Measurements from ENCODE around the gene RAMP3.

GRCh38 chr7:45220846-45221618, 63.4 kb downstream of the RAMP3 start:
- TF ChIP-seq POLR2AphosphoS5 (IDR thresholded peaks at IDR 0.05; ENCODE audit: low read length) = no peak
- TF ChIP-seq EZH2 (IDR thresholded peaks at IDR 0.05; ENCODE audit: borderline replicate concordance, control insufficient read depth, low read depth, low read length) = no peak
- no peak for TF ChIP-seq CBX5 (IDR thresholded peaks at IDR 0.05; ENCODE audit: low read depth)
- TF ChIP-seq ATF3 (IDR thresholded peaks at IDR 0.05; ENCODE audit: borderline replicate concordance, extremely low read depth, low read depth, low read length) = no peak

Data from GM12878 (cell line).